Measurements from ENCODE around the gene KIRREL3.
A peak's percentile ranks its signal among the peaks of the same experiment; 100 is the strongest.

Gene KIRREL3

DNA sequence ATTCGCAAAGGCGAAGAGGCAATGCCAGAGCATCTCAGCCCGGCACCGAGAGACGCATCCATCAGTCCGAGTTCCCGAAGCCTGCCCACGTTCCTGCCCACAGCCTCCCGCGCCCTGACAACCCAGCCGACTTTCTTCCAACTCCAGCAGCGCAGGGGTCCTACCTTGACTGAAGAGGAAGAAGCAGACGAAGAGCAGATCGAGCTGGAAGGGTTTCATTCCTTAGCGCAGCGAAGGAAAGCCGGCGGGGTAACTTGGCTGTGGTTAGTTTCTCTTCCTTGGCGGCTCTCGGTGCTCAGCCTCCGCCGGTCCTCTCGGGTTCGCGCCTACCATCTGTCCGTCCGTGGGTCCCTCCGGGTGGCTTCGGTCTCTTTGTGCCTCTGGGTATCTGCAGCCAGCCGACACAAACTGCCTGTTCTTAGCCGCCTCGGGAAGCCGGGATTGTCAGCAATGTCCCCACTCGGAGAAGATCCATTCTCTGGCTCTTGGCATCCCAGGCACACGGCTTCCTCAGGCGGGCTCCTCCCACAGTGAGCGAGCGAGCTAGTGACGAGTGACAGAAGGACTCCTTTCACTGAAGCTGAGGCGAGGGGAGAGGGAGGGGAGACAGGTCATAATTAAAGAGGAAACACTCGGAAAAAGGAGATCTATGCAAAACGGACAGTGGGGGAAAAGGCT, at the start of gene KIRREL3:
Gene KIRREL3 (minus strand): TSS at position 480 of the 678 bp plus-strand sequence.
- DNase-seq = peak; percentile 22

DNA sequence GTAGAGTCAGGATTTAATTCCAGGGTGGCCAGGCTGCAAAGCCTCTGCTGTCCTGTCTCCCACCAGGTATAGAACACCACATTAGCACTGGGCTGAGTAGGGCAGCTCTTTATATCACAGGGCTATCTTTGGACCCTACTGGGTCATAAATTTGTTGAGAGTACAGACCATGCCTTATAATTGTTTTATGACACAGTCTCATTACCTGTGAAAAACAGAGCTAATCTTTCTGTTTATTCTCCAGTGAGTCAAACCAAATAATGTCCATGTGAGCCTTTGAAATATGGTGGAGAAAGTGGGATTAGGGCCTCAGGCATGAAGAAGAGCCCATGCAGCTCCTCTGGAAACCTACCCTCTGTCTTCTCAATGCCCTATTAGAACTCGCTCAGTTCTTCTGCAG, 49.6 kb upstream of the KIRREL3 start:
- no peak for DNase-seq

- no peak for DNase-seq
Observed at GRCh38 chr11:127049486-127049885, 48.9 kb upstream of the KIRREL3 start.

GRCh38 chr11:127044535-127044934, 44.0 kb upstream of the KIRREL3 start:
- no peak for DNase-seq

DNA sequence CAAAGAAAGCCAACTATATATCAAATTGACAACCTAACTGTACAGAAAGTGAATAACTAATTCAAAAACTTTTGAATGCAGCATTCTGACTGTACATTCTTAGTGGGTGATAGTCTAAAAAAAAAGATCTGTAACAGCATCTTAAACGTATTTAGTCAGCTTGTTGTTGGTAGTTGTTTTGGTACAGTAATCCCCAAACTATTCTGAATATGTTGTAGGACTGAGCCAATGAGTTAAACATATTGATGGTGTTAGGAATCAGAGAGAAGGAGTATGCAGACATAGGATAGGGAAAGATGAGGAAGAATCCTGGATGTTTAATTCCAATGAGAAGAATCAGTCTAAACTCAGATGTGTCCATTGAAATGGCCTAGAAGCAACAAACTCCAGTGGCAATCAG, 41.9 kb upstream of the KIRREL3 start:
- no peak for DNase-seq

- DNase-seq = no peak
Observed at GRCh38 chr11:127039591-127039990, 39.0 kb upstream of the KIRREL3 start.

DNA sequence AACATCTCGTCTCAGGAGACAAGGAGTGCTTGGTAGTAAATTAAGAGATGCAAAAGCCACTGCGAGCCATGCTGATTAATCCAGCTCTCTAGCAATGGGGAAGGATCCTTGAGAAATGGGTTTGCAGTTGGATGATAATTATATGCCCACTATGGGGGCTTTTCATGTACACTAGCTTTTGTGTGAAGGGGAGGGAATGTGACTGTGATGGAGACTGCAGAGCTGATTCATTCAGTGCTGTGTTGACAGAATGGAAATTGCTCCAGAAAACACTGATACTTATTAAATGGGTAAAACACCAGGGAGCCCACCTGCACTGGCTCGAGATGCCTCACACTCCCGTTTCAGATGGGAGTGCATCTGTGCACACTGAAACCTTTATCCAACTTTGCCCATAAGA, 37.0 kb upstream of the KIRREL3 start:
- no peak for DNase-seq

GRCh38 chr11:127037001-127037400, 36.4 kb upstream of the KIRREL3 start:
- no peak for DNase-seq

- DNase-seq = no peak
Observed at GRCh38 chr11:127035824-127036223, 35.3 kb upstream of the KIRREL3 start.

DNA sequence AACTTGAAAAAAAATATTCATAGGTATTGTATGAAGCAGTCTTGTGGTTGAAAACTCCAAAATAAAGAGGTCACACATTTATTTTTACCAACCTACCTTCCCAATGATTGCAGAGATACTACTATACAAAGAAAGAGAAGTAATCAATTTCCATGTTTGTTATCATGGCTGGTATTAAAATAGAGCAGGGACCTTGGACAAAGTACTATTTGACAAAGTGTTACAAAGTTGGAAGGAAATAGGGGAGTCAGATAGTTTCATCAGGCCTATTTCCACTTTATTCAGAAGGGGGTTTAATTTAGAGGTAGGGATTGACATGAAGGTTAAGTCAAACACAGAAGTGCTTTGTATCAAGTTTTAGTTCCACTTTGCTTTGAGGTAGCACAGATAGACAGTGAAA, 34.4 kb upstream of the KIRREL3 start:
- DNase-seq = no peak

- no peak for DNase-seq
Observed at GRCh38 chr11:127028648-127029047, 28.1 kb upstream of the KIRREL3 start.

DNA sequence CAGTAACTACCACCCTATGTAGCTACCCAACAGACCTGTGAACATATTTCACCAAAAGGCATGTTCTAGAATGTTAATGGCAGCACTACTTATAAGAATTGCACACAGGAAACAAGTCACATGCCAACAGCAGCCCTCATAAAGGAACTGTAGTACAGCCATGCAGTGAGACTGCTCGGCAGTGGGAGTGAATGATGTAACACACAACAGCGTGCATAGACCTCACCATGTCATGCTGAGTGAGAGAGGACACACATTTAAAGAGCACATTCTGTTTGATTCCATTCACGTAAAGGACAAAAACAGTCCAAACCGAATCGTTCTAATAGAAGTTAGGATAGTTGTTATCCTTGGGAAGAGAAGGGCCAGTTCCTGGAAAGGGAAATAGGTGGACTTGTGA, 27.2 kb upstream of the KIRREL3 start:
- DNase-seq = no peak

- DNase-seq = no peak
Observed at GRCh38 chr11:127027000-127027399, 26.4 kb upstream of the KIRREL3 start.

GRCh38 chr11:127023991-127024390, 23.4 kb upstream of the KIRREL3 start:
- no peak for DNase-seq

- DNase-seq = no peak
Observed at GRCh38 chr11:127018683-127019279, 18.2 kb upstream of the KIRREL3 start.

DNA sequence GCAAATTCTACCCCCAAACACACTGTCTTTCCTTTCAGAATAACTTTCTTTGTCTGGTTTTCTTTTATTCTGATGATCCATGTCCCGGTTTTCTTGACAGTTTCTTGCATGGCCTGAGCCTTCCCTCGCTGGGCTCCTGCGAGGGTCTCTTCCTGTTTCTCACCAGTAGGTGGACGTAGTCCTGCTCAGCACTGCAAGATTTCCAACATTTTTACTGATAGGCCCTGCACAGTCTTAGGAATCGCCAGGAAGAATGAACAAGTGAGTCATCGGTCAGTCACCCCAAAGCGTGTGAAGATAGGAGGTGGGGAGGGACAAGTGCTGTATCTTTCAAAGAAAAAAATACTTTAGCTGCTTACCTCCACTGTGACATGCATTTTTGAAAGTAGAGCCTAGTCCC, 16.9 kb upstream of the KIRREL3 start:
- no peak for DNase-seq

DNA sequence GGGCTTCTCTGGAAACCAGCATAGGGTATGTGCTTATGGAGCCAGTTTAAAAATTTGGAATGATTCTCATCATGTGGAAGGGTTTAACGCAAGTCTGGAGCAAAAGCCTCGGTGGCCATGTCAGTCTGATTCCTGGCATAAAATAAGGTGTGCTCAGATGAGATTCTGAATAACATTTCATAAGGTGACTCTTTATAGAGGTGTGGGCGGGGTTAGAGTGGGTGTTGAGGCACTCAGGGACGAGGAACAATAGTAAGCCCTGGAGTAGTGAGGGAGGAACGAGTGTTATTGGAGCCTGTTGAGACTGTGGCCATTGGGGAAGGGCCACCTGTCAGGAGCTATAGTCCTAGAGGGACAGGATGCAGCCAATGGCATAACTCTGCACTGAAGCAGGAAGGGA, 13.0 kb upstream of the KIRREL3 start:
- DNase-seq = no peak

DNA sequence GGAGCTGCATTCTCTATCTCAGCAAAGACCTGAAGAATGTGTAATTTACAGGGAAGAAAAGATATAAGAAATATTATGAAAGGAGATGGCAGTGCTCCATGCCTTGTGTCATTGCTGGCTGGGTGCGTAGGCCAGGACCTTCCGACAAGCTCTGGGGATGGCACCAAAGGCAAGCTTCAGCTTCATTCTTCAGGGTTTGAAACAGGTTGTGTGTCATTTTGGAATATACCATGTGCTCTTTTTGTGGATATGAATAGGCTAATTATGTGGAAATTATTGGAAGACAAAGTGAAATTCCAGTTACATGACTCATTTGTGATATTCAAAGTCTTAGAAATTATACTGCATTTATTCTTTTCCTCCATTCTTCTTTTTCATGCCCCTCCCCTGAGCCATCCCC, 5.7 kb upstream of the KIRREL3 start:
- DNase-seq = no peak

DNA sequence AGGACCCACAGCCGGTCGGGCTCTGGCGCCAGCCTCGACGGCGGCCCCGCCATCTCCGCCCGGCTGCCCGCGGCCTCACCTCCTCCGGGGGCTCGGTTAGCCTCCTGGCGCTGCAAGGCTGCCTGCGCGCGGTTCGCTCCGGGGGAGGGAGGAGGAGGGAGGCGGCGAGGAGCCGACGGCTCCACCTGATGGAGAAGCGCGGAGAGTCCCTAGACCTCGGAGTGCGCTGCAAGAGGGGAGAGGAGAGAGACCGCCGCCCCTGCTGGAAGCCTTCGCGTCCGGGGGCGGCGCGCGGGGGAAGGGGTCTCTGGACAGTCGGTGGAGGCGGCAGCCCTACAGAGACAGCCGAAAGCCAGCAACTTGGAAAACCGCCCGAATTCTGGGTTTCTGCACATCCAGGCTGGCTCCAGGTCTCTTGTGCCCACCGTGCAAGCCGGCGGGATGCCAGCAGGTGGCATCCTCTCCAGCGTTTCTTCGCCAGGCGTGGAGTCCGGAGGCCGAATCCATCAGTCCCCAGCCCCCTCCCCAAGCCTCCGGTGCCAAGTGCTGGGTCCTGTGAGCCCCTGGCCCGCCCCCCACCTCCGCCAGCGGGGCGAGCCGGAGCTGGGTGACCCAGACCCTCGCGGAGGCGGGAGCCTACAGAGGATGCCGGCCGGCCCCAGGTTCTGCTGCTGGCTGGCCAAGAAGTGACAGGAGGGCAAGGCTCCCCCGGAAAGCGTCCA, 2.9 kb upstream of the KIRREL3 start:
- DNase-seq = peak; percentile 95

DNA sequence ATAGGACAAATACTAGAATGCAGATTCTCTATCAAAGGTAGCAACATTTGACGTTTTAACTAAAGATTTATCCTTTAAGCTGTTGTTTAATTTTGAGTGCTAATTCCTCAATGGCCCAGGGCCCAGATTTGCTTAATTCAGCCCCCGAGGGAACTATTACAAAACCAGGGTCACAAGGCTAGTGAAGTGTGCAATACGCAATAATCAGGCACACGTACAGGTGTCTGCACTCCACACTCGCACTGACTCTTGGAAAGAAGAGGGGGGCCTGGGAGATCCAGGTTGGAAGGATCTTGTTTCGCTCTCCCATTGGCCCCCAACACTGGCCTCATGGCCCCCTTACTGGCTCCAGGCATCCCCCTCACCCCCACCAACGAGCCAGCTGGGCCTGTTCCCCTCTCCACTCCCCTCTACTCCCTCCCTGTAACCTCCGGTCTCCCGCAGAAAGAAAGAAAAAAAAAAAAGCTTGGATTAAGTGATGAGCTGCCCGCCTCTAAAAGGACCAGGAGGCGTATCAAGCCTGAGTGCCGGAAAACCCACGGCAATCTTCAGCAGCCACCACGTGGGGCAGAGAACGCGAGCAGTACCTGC, 2.2 kb upstream of the KIRREL3 start:
- no peak for DNase-seq

DNA sequence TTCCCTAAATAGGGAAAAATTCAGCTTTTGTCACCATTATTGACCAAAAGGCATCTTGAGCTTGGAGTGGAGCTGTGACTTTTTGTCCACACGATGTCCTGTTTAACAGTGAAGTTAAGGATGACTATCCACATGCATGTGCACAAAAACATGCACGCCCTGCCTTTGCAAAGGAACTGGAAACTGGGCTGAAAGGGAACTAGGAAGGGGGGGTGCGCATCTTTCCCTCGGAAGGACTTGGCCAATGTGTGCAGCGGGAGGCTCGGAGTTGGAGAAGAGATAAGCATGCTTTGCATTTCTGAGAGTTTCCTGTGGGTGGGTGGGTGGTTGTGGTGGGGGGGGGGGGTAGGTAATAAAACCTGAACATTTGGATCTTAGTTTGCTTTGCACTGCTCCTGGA, 411 bp upstream of the KIRREL3 start:
- DNase-seq = no peak

GRCh38 chr11:126999366-126999765, 1.2 kb downstream of the KIRREL3 start:
- DNase-seq = no peak

GRCh38 chr11:126997641-126998040, 2.9 kb downstream of the KIRREL3 start:
- no peak for DNase-seq

GRCh38 chr11:126997196-126997595, 3.4 kb downstream of the KIRREL3 start:
- no peak for DNase-seq

Data from NCI-H1092 (cell line).